HepG2 (cell line): ENCODE data around the gene MED9. TPM values are rescaled to one million over a fixed set of nuclear protein-coding genes. Genes with fewer than 3 reads are reported as not detected.

Experiments used
- DNMT3B ChIP-seq: conservative IDR thresholded peaks from 2 replicates; pipeline ENCODE4 v1.6.1; 2016; ENCODE audit warnings: missing biosample characterization, control low read depth
- HIVEP1 ChIP-seq: sonication (generic); formaldehyde crosslinking; IDR thresholded peaks from 2 replicates; pipeline ENCODE4 v1.4.0; 2020; ENCODE audit warnings: mild to moderate bottlenecking, missing genetic modification reagents
- RARA ChIP-seq: IDR thresholded peaks from 2 replicates; pipeline ENCODE4 v1.6.1; 2016; ENCODE audit warnings: missing genetic modification reagents, missing compliant biosample characterization
- SOX6 ChIP-seq, 2 experiments: fragments of 450-650 bp in 1 of 2; sonication (generic) in 1 of 2; formaldehyde crosslinking in 1 of 2; IDR thresholded peaks; 2 replicates each; pipeline versions ENCODE4 v1.4.0 to v1.6.1; 2017 to 2020; ENCODE audit warnings: antibody characterized with exemption in 1 of 2, mild to moderate bottlenecking in 1 of 2, missing genetic modification reagents in 1 of 2
- ZBTB42 ChIP-seq: sonication (generic); formaldehyde crosslinking; IDR thresholded peaks from 2 replicates; pipeline ENCODE4 v1.5.0; 2020; ENCODE audit warnings: mild to moderate bottlenecking, missing genetic modification reagents
- ZKSCAN1 ChIP-seq: fragments of 150-350 bp; IDR thresholded peaks from 2 replicates; pipeline ENCODE4 v1.6.1; 2014; ENCODE audit warnings: low read length
- ZNF382 ChIP-seq: sonication (generic); formaldehyde crosslinking; IDR thresholded peaks from 2 replicates; pipeline ENCODE4 v1.5.0; 2020; ENCODE audit warnings: missing genetic modification reagents, mild to moderate bottlenecking, borderline replicate concordance
- ZNF619 ChIP-seq: sonication (generic); formaldehyde crosslinking; IDR thresholded peaks from 2 replicates; pipeline ENCODE4 v1.4.0; 2020; ENCODE audit warnings: mild to moderate bottlenecking, missing genetic modification reagents
- ZNF644 ChIP-seq: IDR thresholded peaks from 2 replicates; pipeline ENCODE4 v1.6.1; 2016; ENCODE audit warnings: low read depth
- ZNF7 ChIP-seq: IDR thresholded peaks from 2 replicates; pipeline ENCODE4 v1.6.1; 2016; ENCODE audit warnings: missing biosample characterization, missing genetic modification reagents
- polyA plus RNA-seq, 8 experiments: library from polyadenylated mRNA; depleted of rRNA in 3 of 8; stranded (reverse) in 7 of 8; unstranded in 1 of 8; fragments of >200 nt; fragmentation: Illumina TruSeq in 4 of 8; extraction: Trizol in 4 of 8; gene quantifications; 2 replicates each; pipeline versions ENCODE4 v1.2.1 to v1.2.3, GENCODE V29; 2011 to 2016; ENCODE audit warnings: low read depth in 4 of 8, missing spikeins in 1 of 8, mixed read lengths in 1 of 8; ENCODE audit not compliant: insufficient read depth in 1 of 8
- total RNA-seq, 5 experiments: library from RNA; depleted of rRNA; stranded (reverse); fragments of >200 nt; fragmentation: Illumina TruSeq; extraction: Trizol; gene quantifications; 2 replicates each; pipeline ENCODE4 v1.2.3, GENCODE V29; 2016; ENCODE audit warnings: low read depth in 1 of 5
- TF ChIP-seq, protein P1 (sequence below): sonication (generic); formaldehyde crosslinking; IDR thresholded peaks from 2 replicates; pipeline ENCODE4 v1.5.0; 2020; ENCODE audit warnings: mild to moderate bottlenecking, missing genetic modification reagents, borderline replicate concordance
- TF ChIP-seq, protein P2 (sequence below): sonication (generic); formaldehyde crosslinking; IDR thresholded peaks from 2 replicates; pipeline ENCODE4 v1.9.0; 2021; ENCODE audit warnings: missing genetic modification reagents, borderline replicate concordance
- TF ChIP-seq, protein P3 (sequence below): sonication (generic); formaldehyde crosslinking; IDR thresholded peaks from 2 replicates; pipeline ENCODE4 v1.5.1; 2020; ENCODE audit warnings: missing genetic modification reagents, mild to moderate bottlenecking, borderline replicate concordance
- TF ChIP-seq, protein P4 (sequence below): IDR thresholded peaks from 2 replicates; pipeline ENCODE4 v1.6.1; 2012; ENCODE audit warnings: low read depth, low read length, improper control_type of control experiment

The MED9 gene
- total and polyA plus RNA-seq, 2 of the 13 experiments (the other 11 are each of a cell fraction or from before 2014, with no cell fraction given) = 11.9 to 15.1 TPM

DNA sequence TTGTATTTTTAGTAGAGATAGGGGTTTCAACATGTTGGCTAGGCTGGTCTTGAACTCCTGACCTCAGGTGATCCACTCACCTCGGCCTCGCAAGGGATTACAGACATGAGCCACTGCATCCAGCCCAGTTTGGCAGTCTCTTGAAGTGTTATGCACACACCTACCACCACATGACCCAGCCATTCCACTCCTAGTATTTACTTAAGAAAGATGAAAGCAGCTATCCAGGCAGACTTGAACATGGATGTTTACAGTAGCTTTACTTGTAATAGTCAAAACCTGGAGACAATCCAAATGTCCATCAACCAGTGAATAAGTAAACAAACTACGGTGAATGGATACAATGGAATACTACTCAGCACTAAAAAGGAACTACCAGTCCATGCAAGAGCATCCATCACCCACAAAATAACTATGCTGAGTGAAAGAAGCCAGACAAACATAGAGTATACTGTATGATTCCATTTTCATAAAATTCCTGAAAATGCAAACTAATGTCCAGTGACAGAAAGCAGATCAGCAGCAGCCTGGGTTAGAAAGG lies 57.2 kb downstream of the MED9 start (continued):
- TF ChIP-seq, protein P1, sequence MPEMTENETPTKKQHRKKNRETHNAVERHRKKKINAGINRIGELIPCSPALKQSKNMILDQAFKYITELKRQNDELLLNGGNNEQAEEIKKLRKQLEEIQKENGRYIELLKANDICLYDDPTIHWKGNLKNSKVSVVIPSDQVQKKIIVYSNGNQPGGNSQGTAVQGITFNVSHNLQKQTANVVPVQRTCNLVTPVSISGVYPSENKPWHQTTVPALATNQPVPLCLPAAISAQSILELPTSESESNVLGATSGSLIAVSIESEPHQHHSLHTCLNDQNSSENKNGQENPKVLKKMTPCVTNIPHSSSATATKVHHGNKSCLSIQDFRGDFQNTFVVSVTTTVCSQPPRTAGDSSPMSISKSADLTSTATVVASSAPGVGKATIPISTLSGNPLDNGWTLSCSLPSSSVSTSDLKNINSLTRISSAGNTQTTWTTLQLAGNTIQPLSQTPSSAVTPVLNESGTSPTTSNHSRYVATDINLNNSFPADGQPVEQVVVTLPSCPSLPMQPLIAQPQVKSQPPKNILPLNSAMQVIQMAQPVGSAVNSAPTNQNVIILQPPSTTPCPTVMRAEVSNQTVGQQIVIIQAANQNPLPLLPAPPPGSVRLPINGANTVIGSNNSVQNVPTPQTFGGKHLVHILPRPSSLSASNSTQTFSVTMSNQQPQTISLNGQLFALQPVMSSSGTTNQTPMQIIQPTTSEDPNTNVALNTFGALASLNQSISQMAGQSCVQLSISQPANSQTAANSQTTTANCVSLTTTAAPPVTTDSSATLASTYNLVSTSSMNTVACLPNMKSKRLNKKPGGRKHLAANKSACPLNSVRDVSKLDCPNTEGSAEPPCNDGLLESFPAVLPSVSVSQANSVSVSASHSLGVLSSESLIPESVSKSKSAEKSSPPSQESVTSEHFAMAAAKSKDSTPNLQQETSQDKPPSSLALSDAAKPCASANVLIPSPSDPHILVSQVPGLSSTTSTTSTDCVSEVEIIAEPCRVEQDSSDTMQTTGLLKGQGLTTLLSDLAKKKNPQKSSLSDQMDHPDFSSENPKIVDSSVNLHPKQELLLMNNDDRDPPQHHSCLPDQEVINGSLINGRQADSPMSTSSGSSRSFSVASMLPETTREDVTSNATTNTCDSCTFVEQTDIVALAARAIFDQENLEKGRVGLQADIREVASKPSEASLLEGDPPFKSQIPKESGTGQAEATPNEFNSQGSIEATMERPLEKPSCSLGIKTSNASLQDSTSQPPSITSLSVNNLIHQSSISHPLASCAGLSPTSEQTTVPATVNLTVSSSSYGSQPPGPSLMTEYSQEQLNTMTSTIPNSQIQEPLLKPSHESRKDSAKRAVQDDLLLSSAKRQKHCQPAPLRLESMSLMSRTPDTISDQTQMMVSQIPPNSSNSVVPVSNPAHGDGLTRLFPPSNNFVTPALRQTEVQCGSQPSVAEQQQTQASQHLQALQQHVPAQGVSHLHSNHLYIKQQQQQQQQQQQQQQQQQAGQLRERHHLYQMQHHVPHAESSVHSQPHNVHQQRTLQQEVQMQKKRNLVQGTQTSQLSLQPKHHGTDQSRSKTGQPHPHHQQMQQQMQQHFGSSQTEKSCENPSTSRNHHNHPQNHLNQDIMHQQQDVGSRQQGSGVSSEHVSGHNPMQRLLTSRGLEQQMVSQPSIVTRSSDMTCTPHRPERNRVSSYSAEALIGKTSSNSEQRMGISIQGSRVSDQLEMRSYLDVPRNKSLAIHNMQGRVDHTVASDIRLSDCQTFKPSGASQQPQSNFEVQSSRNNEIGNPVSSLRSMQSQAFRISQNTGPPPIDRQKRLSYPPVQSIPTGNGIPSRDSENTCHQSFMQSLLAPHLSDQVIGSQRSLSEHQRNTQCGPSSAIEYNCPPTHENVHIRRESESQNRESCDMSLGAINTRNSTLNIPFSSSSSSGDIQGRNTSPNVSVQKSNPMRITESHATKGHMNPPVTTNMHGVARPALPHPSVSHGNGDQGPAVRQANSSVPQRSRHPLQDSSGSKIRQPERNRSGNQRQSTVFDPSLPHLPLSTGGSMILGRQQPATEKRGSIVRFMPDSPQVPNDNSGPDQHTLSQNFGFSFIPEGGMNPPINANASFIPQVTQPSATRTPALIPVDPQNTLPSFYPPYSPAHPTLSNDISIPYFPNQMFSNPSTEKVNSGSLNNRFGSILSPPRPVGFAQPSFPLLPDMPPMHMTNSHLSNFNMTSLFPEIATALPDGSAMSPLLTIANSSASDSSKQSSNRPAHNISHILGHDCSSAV = no peak
- TF ChIP-seq, protein P2, sequence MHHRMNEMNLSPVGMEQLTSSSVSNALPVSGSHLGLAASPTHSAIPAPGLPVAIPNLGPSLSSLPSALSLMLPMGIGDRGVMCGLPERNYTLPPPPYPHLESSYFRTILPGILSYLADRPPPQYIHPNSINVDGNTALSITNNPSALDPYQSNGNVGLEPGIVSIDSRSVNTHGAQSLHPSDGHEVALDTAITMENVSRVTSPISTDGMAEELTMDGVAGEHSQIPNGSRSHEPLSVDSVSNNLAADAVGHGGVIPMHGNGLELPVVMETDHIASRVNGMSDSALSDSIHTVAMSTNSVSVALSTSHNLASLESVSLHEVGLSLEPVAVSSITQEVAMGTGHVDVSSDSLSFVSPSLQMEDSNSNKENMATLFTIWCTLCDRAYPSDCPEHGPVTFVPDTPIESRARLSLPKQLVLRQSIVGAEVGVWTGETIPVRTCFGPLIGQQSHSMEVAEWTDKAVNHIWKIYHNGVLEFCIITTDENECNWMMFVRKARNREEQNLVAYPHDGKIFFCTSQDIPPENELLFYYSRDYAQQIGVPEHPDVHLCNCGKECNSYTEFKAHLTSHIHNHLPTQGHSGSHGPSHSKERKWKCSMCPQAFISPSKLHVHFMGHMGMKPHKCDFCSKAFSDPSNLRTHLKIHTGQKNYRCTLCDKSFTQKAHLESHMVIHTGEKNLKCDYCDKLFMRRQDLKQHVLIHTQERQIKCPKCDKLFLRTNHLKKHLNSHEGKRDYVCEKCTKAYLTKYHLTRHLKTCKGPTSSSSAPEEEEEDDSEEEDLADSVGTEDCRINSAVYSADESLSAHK = no peak
- TF ChIP-seq ZKSCAN1 (peak; percentile 39; the same call in 1 of the 2 replicates), HIVEP1 (CRISPR knock-in tag) (0 out of 2 replicates have a peak, but pooled peaks have one; percentile 34), SOX6 (IDR thresholded peaks at IDR 0.05) (no peak), SOX6 (CRISPR knock-in tag; IDR thresholded peaks at IDR 0.05) (peak; percentile 98), ZNF619 (CRISPR knock-in tag) (no peak), ZNF7 (no peak), RARA (CRISPR knock-in tag) (peak; percentile 100), ZBTB42 (CRISPR knock-in tag) (no peak), ZNF382 (CRISPR knock-in tag) (no peak), ZNF644 (CRISPR knock-in tag) (peak; percentile 77), DNMT3B (CRISPR knock-in tag) (peak; percentile 90; the same call in 1 of the 2 replicates)
- TF ChIP-seq, protein P3, sequence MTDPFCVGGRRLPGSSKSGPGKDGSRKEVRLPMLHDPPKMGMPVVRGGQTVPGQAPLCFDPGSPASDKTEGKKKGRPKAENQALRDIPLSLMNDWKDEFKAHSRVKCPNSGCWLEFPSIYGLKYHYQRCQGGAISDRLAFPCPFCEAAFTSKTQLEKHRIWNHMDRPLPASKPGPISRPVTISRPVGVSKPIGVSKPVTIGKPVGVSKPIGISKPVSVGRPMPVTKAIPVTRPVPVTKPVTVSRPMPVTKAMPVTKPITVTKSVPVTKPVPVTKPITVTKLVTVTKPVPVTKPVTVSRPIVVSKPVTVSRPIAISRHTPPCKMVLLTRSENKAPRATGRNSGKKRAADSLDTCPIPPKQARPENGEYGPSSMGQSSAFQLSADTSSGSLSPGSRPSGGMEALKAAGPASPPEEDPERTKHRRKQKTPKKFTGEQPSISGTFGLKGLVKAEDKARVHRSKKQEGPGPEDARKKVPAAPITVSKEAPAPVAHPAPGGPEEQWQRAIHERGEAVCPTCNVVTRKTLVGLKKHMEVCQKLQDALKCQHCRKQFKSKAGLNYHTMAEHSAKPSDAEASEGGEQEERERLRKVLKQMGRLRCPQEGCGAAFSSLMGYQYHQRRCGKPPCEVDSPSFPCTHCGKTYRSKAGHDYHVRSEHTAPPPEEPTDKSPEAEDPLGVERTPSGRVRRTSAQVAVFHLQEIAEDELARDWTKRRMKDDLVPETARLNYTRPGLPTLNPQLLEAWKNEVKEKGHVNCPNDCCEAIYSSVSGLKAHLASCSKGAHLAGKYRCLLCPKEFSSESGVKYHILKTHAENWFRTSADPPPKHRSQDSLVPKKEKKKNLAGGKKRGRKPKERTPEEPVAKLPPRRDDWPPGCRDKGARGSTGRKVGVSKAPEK (CRISPR knock-in tag) = no peak; the same call in 1 of the 2 replicates
- TF ChIP-seq, protein P4, sequence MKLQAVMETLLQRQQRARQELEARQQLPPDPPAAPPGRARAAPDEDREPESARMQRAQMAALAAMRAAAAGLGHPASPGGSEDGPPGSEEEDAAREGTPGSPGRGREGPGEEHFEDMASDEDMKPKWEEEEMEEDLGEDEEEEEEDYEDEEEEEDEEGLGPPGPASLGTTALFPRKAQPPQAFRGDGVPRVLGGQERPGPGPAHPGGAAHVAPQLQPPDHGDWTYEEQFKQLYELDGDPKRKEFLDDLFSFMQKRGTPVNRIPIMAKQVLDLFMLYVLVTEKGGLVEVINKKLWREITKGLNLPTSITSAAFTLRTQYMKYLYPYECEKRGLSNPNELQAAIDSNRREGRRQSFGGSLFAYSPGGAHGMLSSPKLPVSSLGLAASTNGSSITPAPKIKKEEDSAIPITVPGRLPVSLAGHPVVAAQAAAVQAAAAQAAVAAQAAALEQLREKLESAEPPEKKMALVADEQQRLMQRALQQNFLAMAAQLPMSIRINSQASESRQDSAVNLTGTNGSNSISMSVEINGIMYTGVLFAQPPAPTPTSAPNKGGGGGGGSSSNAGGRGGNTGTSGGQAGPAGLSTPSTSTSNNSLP = peak; percentile 58
